ENCODE data around the gene COL4A5. TPM values are rescaled to one million over a fixed set of nuclear protein-coding genes. Genes with fewer than 3 reads are reported as not detected.

Gene COL4A5
- total RNA-seq, 2 donors from 2014 or later, result 2.7 to 7.0 TPM

DNA sequence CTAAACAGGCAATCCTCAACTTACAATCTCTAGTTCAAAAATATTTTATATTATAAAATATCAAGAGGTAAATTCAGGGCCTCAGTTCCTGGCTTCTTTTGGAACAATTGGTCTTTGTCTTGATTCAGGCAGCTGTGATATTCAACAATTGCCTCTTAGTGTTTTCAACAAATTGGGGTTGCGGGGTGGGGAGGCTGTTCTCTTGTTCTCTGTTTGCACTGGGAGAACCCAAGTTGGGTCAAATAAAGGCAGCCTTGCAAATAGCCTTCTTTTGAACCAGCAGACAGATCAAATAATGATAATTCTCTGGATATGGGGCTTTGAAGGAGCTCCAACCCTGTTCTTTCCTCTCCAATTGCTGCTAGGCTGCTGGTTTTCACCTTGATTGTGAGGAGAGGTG is 142.5 kb downstream of the COL4A5 start:
- Histone ChIP-seq H3K36me3 (no peaks in the 10 kb centered on the region), H3K27ac (no peak overlapping the region), H3K9ac (ENCODE audit: low read depth in 2 of 2, low read length in 2 of 2) (no peak overlapping the region), H3K4me1 (no peaks in the 10 kb centered on the region), H3K9me3 (no peaks in the 10 kb centered on the region), H3K4me3 (no peak overlapping the region), H3K27me3 (no peaks in the 10 kb centered on the region)
- TF ChIP-seq, protein P1, sequence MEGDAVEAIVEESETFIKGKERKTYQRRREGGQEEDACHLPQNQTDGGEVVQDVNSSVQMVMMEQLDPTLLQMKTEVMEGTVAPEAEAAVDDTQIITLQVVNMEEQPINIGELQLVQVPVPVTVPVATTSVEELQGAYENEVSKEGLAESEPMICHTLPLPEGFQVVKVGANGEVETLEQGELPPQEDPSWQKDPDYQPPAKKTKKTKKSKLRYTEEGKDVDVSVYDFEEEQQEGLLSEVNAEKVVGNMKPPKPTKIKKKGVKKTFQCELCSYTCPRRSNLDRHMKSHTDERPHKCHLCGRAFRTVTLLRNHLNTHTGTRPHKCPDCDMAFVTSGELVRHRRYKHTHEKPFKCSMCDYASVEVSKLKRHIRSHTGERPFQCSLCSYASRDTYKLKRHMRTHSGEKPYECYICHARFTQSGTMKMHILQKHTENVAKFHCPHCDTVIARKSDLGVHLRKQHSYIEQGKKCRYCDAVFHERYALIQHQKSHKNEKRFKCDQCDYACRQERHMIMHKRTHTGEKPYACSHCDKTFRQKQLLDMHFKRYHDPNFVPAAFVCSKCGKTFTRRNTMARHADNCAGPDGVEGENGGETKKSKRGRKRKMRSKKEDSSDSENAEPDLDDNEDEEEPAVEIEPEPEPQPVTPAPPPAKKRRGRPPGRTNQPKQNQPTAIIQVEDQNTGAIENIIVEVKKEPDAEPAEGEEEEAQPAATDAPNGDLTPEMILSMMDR (IDR thresholded peaks at IDR 0.05), result no peak
- intact Hi-C loops (cut with DNase I), result no loop called here
- DNase-seq, result no peak

DNA sequence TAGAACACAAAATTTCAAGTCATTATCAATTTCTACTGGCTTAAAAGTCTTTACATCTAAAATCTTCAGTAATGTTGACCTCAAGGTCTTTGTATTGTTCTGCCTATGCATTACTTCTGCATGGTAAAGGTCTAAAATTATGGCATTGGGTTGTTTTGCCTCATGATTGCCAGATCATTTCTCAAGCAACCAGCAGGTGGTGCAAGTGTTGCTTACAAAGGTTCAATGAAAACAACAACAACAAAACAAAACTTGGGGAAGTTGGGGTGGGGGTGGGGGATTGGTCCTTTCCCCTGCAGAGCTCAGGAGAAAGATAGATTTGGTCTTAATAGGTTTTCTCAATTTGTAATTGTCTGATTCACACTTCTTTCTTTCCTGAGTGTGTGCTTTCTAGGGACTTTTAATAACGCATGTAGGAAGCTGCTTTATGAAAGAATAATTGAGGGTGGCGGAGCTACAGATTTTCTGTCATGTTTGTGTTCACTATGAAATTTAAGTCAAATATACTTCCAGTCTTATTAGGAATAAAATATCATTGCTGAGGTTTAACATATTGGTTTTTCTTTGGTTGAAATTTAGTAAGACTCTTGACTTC is 145.1 kb downstream of the COL4A5 start:
- intact Hi-C loops (cut with DNase I), result no loop called here
- TF ChIP-seq, protein P1 (IDR thresholded peaks at IDR 0.05), result peak; percentile 15
- no peaks in the 10 kb centered on the region for H3K27me3 ChIP-seq
- no peaks in the 10 kb centered on the region for H3K36me3 ChIP-seq
- H3K9ac ChIP-seq (ENCODE audit: low read depth in 2 of 2, low read length in 2 of 2), result no peak overlapping the region
- no peak for DNase-seq
- H3K4me3 ChIP-seq, result no peak overlapping the region
- no peaks in the 10 kb centered on the region for H3K9me3 ChIP-seq
- no peak overlapping the region for H3K27ac ChIP-seq
- H3K4me1 ChIP-seq, result no peaks in the 10 kb centered on the region

DNA sequence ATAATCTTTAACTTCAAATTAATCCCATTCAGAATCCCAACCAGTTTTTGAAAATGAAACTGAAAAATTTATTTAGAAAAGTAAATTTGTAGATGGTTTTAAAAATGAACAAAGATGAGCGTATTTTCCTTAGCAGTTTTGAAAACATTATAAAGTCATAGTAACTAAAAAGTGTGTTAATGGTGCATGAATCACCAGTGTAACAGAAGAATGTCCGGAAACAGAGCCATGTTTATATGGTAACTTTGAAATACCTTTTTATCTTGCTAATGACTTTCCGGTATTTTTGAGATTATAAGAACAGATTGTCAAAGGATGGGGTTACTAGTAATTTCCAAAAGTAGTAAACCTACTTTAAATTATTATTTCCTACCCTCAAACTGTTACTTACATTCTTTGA is 150.9 kb downstream of the COL4A5 start:
- Histone ChIP-seq H3K9ac (ENCODE audit: low read depth in 2 of 2, low read length in 2 of 2) (no peak overlapping the region), H3K36me3 (no peaks in the 10 kb centered on the region), H3K9me3 (no peaks in the 10 kb centered on the region), H3K4me1 (no peaks in the 10 kb centered on the region), H3K4me3 (no peak overlapping the region), H3K27me3 (no peaks in the 10 kb centered on the region), H3K27ac (no peak overlapping the region)
- intact Hi-C loops (cut with DNase I), result no loop called here
- no peak for DNase-seq
- TF ChIP-seq, protein P1 (IDR thresholded peaks at IDR 0.05), result no peak

GRCh38 chrX:108601276-108601675 is 161.6 kb downstream of the COL4A5 start:
- H3K27ac ChIP-seq, result no peak overlapping the region
- no peak for DNase-seq

GRCh38 chrX:108610141-108610540 is 170.5 kb downstream of the COL4A5 start:
- H3K27me3 ChIP-seq, result no peaks in the 10 kb centered on the region
- no peak overlapping the region for H3K9ac ChIP-seq (ENCODE audit: low read depth in 2 of 2, low read length in 2 of 2)
- no peaks in the 10 kb centered on the region for H3K36me3 ChIP-seq
- H3K9me3 ChIP-seq, result no peaks in the 10 kb centered on the region
- intact Hi-C loops (cut with DNase I), result no loop called here
- H3K4me1 ChIP-seq, result no peaks in the 10 kb centered on the region
- DNase-seq, result no peak
- TF ChIP-seq, protein P1 (IDR thresholded peaks at IDR 0.05), result no peak
- H3K27ac ChIP-seq, result no peak overlapping the region
- H3K4me3 ChIP-seq, result no peak overlapping the region

More at GRCh38 chrX:108601276-108601675, 161.6 kb downstream of the COL4A5 start:
- H3K4me3 ChIP-seq, result no peak overlapping the region
- no peaks in the 10 kb centered on the region for H3K9me3 ChIP-seq
- no peaks in the 10 kb centered on the region for H3K4me1 ChIP-seq
- H3K27me3 ChIP-seq, result no peaks in the 10 kb centered on the region
- H3K9ac ChIP-seq (ENCODE audit: low read depth in 2 of 2, low read length in 2 of 2), result no peak overlapping the region
- H3K36me3 ChIP-seq, result no peaks in the 10 kb centered on the region
- TF ChIP-seq, protein P1 (IDR thresholded peaks at IDR 0.05), result no peak
- intact Hi-C loops (cut with DNase I), result no loop called here
